B cell (primary cell): ENCODE data around the gene IFNAR2. TPM values are rescaled to one million over a fixed set of nuclear protein-coding genes. Genes with fewer than 3 reads are reported as not detected.

Source experiments
- ATAC-seq: fragments of 200-7000 bp; cut with Tn5 transposase; one replicate; pipeline ENCODE4 v1.10.0; 2021; ENCODE audit warnings: low read depth, mild to moderate bottlenecking, moderate number of reproducible peaks, moderate library complexity
- CTCF ChIA-PET: fragments of 350-600 bp; sonication (Branson Sonifier 250); formaldehyde crosslinking; loops from one replicate; lab custom pipeline; 2021; ENCODE audit warnings: antibody characterized with exemption, inconsistent platforms; lab: Charles Lee
- POLR2A ChIA-PET: fragments of 350-600 bp; sonication (Branson Sonifier 250); formaldehyde crosslinking; loops from one replicate; lab custom pipeline; 2021; ENCODE audit warnings: antibody characterized with exemption; lab: Charles Lee
- DNase-seq: peaks from one replicate; pipeline ENCODE4 v3.0.0; 2013
- H2AFZ ChIP-seq: 2 replicates; pipeline ENCODE4 v1.6.1; 2012; ENCODE audit warnings: mild to moderate bottlenecking, low read depth, low read length; ENCODE audit not compliant: insufficient read depth, poor library complexity, severe bottlenecking
- H3K27ac ChIP-seq, 2 donors: 1 replicate in 1 of 2; 2 replicates in 1 of 2; pipeline ENCODE4 v1.5.1; 2012 to 2013; ENCODE audit warnings: low read length in 2 of 2, mild to moderate bottlenecking in 2 of 2, moderate library complexity in 1 of 2
- H3K27me3 ChIP-seq, 4 experiments: fragments of 200-600 bp in 1 of 4; sonication (generic) in 1 of 4; replicated peaks in 1 of 4; 1 replicate in 2 of 4; 2 replicates in 2 of 4; pipeline versions ENCODE4 v1.6.1 to v1.7.0; 2013 to 2016; ENCODE audit warnings: low read length in 3 of 4, mild to moderate bottlenecking in 2 of 4, mixed read lengths in 1 of 4, moderate library complexity in 1 of 4; ENCODE audit not compliant: insufficient read depth in 4 of 4, control insufficient read depth in 3 of 4; ENCODE audit errors: control extremely low read depth in 1 of 4
- H3K36me3 ChIP-seq, 2 experiments: replicated peaks in 1 of 2; 1 replicate in 1 of 2; 2 replicates in 1 of 2; pipeline versions ENCODE4 v1.6.1 to v1.7.1; 2013; ENCODE audit warnings: low read length in 1 of 2; ENCODE audit not compliant: insufficient read depth in 2 of 2, control insufficient read depth in 1 of 2; ENCODE audit errors: control extremely low read depth in 1 of 2, extremely low read depth in 1 of 2
- H3K4me1 ChIP-seq, 2 donors: fragments of 200-600 bp in 1 of 2; sonication (generic) in 1 of 2; 1 replicate in 1 of 2; 2 replicates in 1 of 2; pipeline versions ENCODE4 v1.5.1 to v1.6.1; 2013 to 2017; ENCODE audit warnings: low read length in 2 of 2; ENCODE audit not compliant: control insufficient read depth in 2 of 2, insufficient read depth in 2 of 2
- H3K4me2 ChIP-seq: replicated peaks from 2 replicates; pipeline ENCODE3; 2012; ENCODE audit warnings: mild to moderate bottlenecking, low read depth, low read length; ENCODE audit not compliant: poor library complexity, severe bottlenecking
- H3K4me3 ChIP-seq, 5 experiments: fragments of 200-600 bp in 1 of 5; sonication (generic) in 1 of 5; 1 replicate in 3 of 5; 2 replicates in 2 of 5; pipeline versions ENCODE4 v1.5.1 to v1.7.0; 2011 to 2016; ENCODE audit warnings: low read length in 4 of 5, mild to moderate bottlenecking in 4 of 5, low read depth in 2 of 5, control low read depth in 1 of 5, moderate library complexity in 1 of 5; ENCODE audit not compliant: insufficient read depth in 1 of 5; ENCODE audit errors: control extremely low read depth in 1 of 5, extremely low read depth in 1 of 5
- H3K79me2 ChIP-seq: fragments of 200-600 bp; sonication (generic); one replicate; pipeline ENCODE4 v1.6.0; 2016; ENCODE audit warnings: low read length; ENCODE audit not compliant: control insufficient read depth, insufficient read depth
- H3K9ac ChIP-seq: fragments of 200-600 bp; sonication (generic); 2 replicates; pipeline ENCODE4 v1.6.1; 2017; ENCODE audit warnings: mild to moderate bottlenecking, low read length, moderate library complexity
- H3K9me3 ChIP-seq, 3 donors: one replicate each; pipeline versions ENCODE4 v1.6.1 to v1.7.1; 2013; ENCODE audit warnings: low read length in 2 of 3; ENCODE audit not compliant: control insufficient read depth in 2 of 3, insufficient read depth in 1 of 3; ENCODE audit errors: control extremely low read depth in 1 of 3
- H4K20me1 ChIP-seq: 2 replicates; pipeline ENCODE4 v1.6.0; 2012; ENCODE audit warnings: mild to moderate bottlenecking, low read length; ENCODE audit not compliant: insufficient read depth, control insufficient read depth, poor library complexity, severe bottlenecking
- H3K27ac Mint-ChIP-seq: one replicate; pipeline ENCODE4 v1.8.0; 2021; ENCODE audit warnings: mixed read lengths
- H3K27me3 Mint-ChIP-seq: one replicate; pipeline ENCODE4 v1.8.0; 2021; ENCODE audit warnings: mixed read lengths
- H3K4me1 Mint-ChIP-seq: one replicate; pipeline ENCODE4 v1.8.0; 2021; ENCODE audit warnings: mixed read lengths
- H3K4me3 Mint-ChIP-seq: one replicate; pipeline ENCODE4 v1.8.0; 2021; ENCODE audit warnings: mixed read lengths
- H3K9me3 Mint-ChIP-seq: one replicate; pipeline ENCODE4 v1.8.0; 2022; ENCODE audit warnings: mixed read lengths; ENCODE audit not compliant: insufficient read depth
- CTCF ChIP-seq: fragments of 200-600 bp; IDR thresholded peaks from one replicate; pipeline ENCODE4 v1.8.0; 2022; ENCODE audit warnings: antibody characterized with exemption, mild to moderate bottlenecking
- EZH2 ChIP-seq: IDR thresholded peaks from 2 replicates; pipeline ENCODE4 v1.6.1; 2012; ENCODE audit warnings: borderline replicate concordance, low read depth, mild to moderate bottlenecking, moderate library complexity, low read length; ENCODE audit not compliant: insufficient read depth, poor library complexity, severe bottlenecking
- WGBS: methylation state at CpG from one replicate; pipeline ENCODE4 v1.1.5; 2013; ENCODE audit warnings: missing lambda C conversion rate; ENCODE audit not compliant: insufficient coverage; 5-methylcytosine and 5-hydroxymethylcytosine counted together
- intact Hi-C: fragments of 100-400 bp; cut with micrococcal nuclease; formaldehyde crosslinking; loops from one replicate; pipeline ENCODE4 v1.10.0; 2022
- polyA plus RNA-seq: library from polyadenylated mRNA; depleted of rRNA; stranded (reverse); fragments of >200 nt; gene quantifications from 2 replicates; pipeline ENCODE4 v1.2.3, GENCODE V29; 2012
- total RNA-seq, 2 donors: library from RNA; stranded (reverse); fragments of 120-200 nt in 1 of 2; gene quantifications; 1 replicate in 1 of 2; 2 replicates in 1 of 2; pipeline versions ENCODE4 v1.2.3 to v1.2.4, GENCODE V29; 2013 to 2022

The IFNAR2 gene
- total and polyA plus RNA-seq, 2 donors (not counting 1 experiment from before 2014, with no cell fraction given) = 33.0 to 45.0 TPM

GRCh38 chr21:33268393-33268736 lies 38.6 kb downstream of the IFNAR2 start:
- CTCF ChIA-PET = interaction anchor here (0.7 to 4.3 kb wide), 10 partner anchors 40 to 177 kb away, joined by 3 to 20 read pairs (median 4); partner anchors contain the start of gene IFNAR1
- peaks cover 72% of the 10 kb centered on the region for H3K79me2 ChIP-seq
- peaks cover 4 to 35% of the 10 kb centered on the region in 2 experiments for H3K36me3 ChIP-seq
- WGBS = 45% methylated on average over 5 of the region's 7 CpGs
- no peaks in the 10 kb centered on the region for H4K20me1 ChIP-seq
- DNase-seq (no peak), ATAC-seq (no peak)
- Mint-ChIP-seq H3K4me1 (peaks cover 50% of the 10 kb centered on the region), H3K27ac (peak overlapping the region; percentile 86), H3K4me3 (peak overlapping the region; percentile 98), H3K9me3 (no peaks in the 10 kb centered on the region), H3K27me3 (no peaks in the 10 kb centered on the region)
- peak overlapping the region; percentile 74 to 91 for H3K27ac ChIP-seq
- H3K4me3 ChIP-seq = peak overlapping the region in 2 of 5 experiments; percentile 3 to 15
- intact Hi-C loops = loop anchor here (5.0 kb wide), 2 partner anchors 94 to 541 kb away; partner anchors contain the start of gene SYNJ1
- peak overlapping the region; percentile 54 for H2AFZ ChIP-seq
- peak overlapping the region; percentile 11 for H3K9ac ChIP-seq
- TF ChIP-seq CTCF (no peak), EZH2 (no peak)
- H3K27me3 ChIP-seq = no peaks in the 10 kb centered on the region
- H3K9me3 ChIP-seq = no peaks in the 10 kb centered on the region
- POLR2A ChIA-PET = interaction anchor here (0.7 to 3.6 kb wide), 2 partner anchors 32 to 57 kb away, joined by 3 to 22 read pairs; partner anchors contain the start of gene IFNAR1
- peak overlapping the region; percentile 83 for H3K4me2 ChIP-seq
- peaks cover 31 to 44% of the 10 kb centered on the region in 2 donors for H3K4me1 ChIP-seq

- ChIA-PET POLR2A (interaction anchor here (0.7 to 3.6 kb wide), 2 partner anchors 31 to 56 kb away, joined by 3 to 22 read pairs; partner anchors contain the start of gene IFNAR1), CTCF (interaction anchor here (0.7 to 4.3 kb wide), 8 partner anchors 40 to 166 kb away, joined by 3 to 20 read pairs (median 4); no protein-coding TSS in a partner anchor)
- peaks cover 31 to 44% of the 10 kb centered on the region in 2 donors for H3K4me1 ChIP-seq
- intact Hi-C loops = loop anchor here (5.0 kb wide), 2 partner anchors 93 to 542 kb away; partner anchors contain the start of gene SYNJ1
- Mint-ChIP-seq H3K4me3 (peak overlapping the region; percentile 98), H3K27me3 (no peaks in the 10 kb centered on the region), H3K27ac (peak overlapping the region; percentile 86), H3K4me1 (peaks cover 52% of the 10 kb centered on the region), H3K9me3 (no peaks in the 10 kb centered on the region)
- H3K9me3 ChIP-seq = no peaks in the 10 kb centered on the region
- peaks cover 6 to 31% of the 10 kb centered on the region in 2 experiments for H3K36me3 ChIP-seq
- peak overlapping the region; percentile 11 for H3K9ac ChIP-seq
- TF ChIP-seq CTCF = no peak
- no peak for TF ChIP-seq EZH2
- peak overlapping the region; percentile 54 for H2AFZ ChIP-seq
- WGBS = 9% methylated on average over 7 of the region's 12 CpGs
- peak; percentile 77 for DNase-seq
- peak; percentile 6 for ATAC-seq
- H3K79me2 ChIP-seq = peaks cover 77% of the 10 kb centered on the region
- H3K4me3 ChIP-seq = peak overlapping the region in 3 of 5 experiments; percentile 3 to 34 (median 5)
- H3K27me3 ChIP-seq = no peaks in the 10 kb centered on the region
- no peaks in the 10 kb centered on the region for H4K20me1 ChIP-seq
- H3K27ac ChIP-seq = peak overlapping the region; percentile 74 to 91
- H3K4me2 ChIP-seq = peak overlapping the region; percentile 83
Observed at GRCh38 chr21:33268737-33269441, 39.2 kb downstream of the IFNAR2 start.
